Mucosa of descending colon (tissue), 3 donors: ENCODE measurements around the gene AUH. TPM values are rescaled to one million over a fixed set of nuclear protein-coding genes. Genes with fewer than 3 reads are reported as not detected.
A peak's percentile ranks its signal among the peaks of the same experiment; 100 is the strongest.

Experiments
- ATAC-seq: fragments of 200-7000 bp; cut with Tn5 transposase; one replicate; pipeline ENCODE4 v1.9.1; 2020; ENCODE audit warnings: mild to moderate bottlenecking, moderate library complexity
- DNase-seq, 3 donors: peaks; one replicate each; pipeline ENCODE4 v3.0.0-alpha.2; 2020
- H3K36me3 ChIP-seq: fragments of 200-600 bp; one replicate; pipeline ENCODE4 v1.8.0; 2021; ENCODE audit warnings: low read depth, mild to moderate bottlenecking
- H3K4me1 ChIP-seq: fragments of 200-600 bp; one replicate; pipeline ENCODE4 v1.8.0; 2021; ENCODE audit warnings: low read depth, mild to moderate bottlenecking
- H3K4me3 ChIP-seq: fragments of 200-600 bp; one replicate; pipeline ENCODE4 v1.8.0; 2021; ENCODE audit warnings: mild to moderate bottlenecking
- H3K9me3 ChIP-seq: fragments of 200-600 bp; one replicate; pipeline ENCODE4 v1.8.0; 2021; ENCODE audit warnings: mild to moderate bottlenecking
- CTCF ChIP-seq: fragments of 200-600 bp; IDR thresholded peaks from one replicate; pipeline ENCODE4 v1.8.0; 2022; ENCODE audit warnings: antibody characterized with exemption, mild to moderate bottlenecking
- intact Hi-C, 2 donors: fragments of 100-400 bp; cut with DNase I in 1 of 2; cut with micrococcal nuclease in 1 of 2; formaldehyde crosslinking; loops; one replicate each; pipeline versions ENCODE4 v1.11.0 to v1.11.1; 2022; cut with DNase I, micrococcal nuclease
- total RNA-seq, 3 donors: library from RNA; stranded (reverse); fragmentation: NEBNext Ultra II Directional in 2 of 3; extraction: Animal tissue kit (Norgen Biotek cat#: 25700) in 2 of 3; gene quantifications; one replicate each; pipeline versions ENCODE4 v1.2.1 to v1.2.4, GENCODE V29; 2021 to 2023
- donor health status: DM: no; HTN: no; CAD: no; lungs with moderate emphysema.
- donor health status: DM: no; HTN: no; CAD: no.
- donor health status: DM: no; HTN: yes; CAD: no.

Gene AUH
- total RNA-seq, 3 donors from 2014 or later, result 18.2 to 37.2 (median 26.6) TPM

- H3K4me3 ChIP-seq, result no peak overlapping the region
- H3K4me1 ChIP-seq, result peaks cover 52% of the 10 kb centered on the region
- no peaks in the 10 kb centered on the region for H3K9me3 ChIP-seq
- DNase-seq, result peak in 1 of 3 donors; percentile 31
- intact Hi-C loops, result loop anchor here in 1 of 2 donors (10.0 kb wide), 1 partner anchor 228 kb away; the partner anchor contains the start of gene NFIL3
- no peaks in the 10 kb centered on the region for H3K36me3 ChIP-seq
- ATAC-seq, result no peak
- TF ChIP-seq CTCF, result no peak
Observed at GRCh38 chr9:91196103-91196950, 165.4 kb downstream of the AUH start.

DNA sequence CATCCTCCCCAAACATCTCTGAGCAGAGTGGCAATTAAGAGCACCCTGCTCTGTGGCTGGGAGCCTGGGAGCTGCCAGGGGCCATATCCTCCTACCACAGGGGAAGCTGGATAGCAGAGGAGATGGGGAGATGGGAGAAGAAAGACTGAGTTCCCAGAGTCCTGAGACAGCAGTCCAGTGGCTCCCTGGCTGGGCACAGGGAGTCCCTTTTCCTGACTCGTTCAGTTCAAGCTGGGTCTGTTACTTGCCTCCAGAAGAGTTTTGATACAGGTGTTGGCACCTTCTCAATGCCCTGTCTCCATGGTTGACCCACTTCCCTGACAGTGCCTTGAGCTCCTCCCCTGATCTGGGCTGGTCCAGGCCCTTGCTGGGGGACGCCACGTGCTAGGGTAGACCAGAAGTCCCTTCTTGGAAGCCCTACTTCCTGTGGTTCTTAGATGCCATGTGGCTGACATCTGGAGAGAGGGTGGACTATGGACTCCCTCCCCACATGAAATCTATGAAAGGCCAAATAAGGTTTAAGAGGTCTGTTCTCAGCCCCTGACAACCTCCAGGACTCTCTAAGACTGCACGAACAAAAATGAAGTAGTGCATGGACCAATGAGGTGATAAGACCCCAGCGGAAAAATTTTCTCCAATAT is 166.2 kb downstream of the AUH start:
- Histone ChIP-seq H3K4me3 (no peak overlapping the region), H3K9me3 (no peaks in the 10 kb centered on the region), H3K36me3 (no peaks in the 10 kb centered on the region), H3K4me1 (peaks cover 52% of the 10 kb centered on the region)
- TF ChIP-seq CTCF, result no peak
- no peak for ATAC-seq
- peak in 2 of 3 donors; percentile 42 to 48 for DNase-seq
- intact Hi-C loops, result loop anchor here in 1 of 2 donors (10.0 kb wide), 1 partner anchor 229 kb away; the partner anchor contains the start of gene NFIL3

- Histone ChIP-seq H3K4me3 (no peak overlapping the region), H3K36me3 (no peaks in the 10 kb centered on the region), H3K4me1 (peaks cover 52% of the 10 kb centered on the region), H3K9me3 (no peaks in the 10 kb centered on the region)
- intact Hi-C loops, result loop anchor here in 1 of 2 donors (10.0 kb wide), 1 partner anchor 231 kb away; the partner anchor contains the start of gene NFIL3
- ATAC-seq, result peak; percentile 81
- DNase-seq, result peak; percentile 90 to 93 (median 91)
- no peak for TF ChIP-seq CTCF
Observed at GRCh38 chr9:91193658-91194391, 167.9 kb downstream of the AUH start.

DNA sequence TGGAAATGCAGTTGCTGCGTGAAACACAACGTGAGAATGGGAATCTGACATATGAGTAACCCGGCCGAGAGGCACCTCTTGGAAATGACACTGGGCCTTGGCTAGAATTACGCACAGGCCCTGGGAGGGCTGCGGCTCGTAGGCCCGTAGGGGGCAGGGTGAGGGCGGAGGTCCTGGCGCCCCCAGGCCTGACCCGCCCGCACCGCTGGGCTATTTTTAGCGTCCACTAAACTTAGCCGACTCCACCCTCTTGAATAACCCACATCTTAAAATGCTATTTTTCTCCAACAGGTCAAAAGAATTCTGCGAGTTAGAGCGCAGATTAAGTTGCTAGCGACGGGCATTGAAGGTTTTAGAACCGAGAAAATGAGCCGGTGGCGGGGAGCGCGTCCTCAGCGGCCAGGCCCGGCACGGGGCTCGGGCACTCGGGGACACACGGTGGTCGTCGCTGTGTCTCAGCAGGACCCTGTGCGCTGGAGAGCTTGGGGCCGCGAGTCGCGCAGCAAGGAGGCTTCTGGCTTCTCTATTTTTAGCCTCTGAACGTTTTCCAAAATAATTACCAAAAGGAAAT is 168.5 kb downstream of the AUH start:
- peaks cover 52% of the 10 kb centered on the region for H3K4me1 ChIP-seq
- no peaks in the 10 kb centered on the region for H3K36me3 ChIP-seq
- TF ChIP-seq CTCF, result no peak
- DNase-seq (peak; percentile 81 to 85 (median 82)), ATAC-seq (peak; percentile 70)
- no peaks in the 10 kb centered on the region for H3K9me3 ChIP-seq
- H3K4me3 ChIP-seq, result no peak overlapping the region
- intact Hi-C loops, result loop anchor here in 1 of 2 donors (10.0 kb wide), 1 partner anchor 232 kb away; the partner anchor contains the start of gene NFIL3
